GM13976 (cell line): ENCODE data around the gene PDCD2L.
"Not testable (repeated sequence)": the region's sequence is repeated elsewhere in the genome, so short reads cannot be mapped to it uniquely, and the experiment has no call there.

Experiments
- DNase-seq: peaks from one replicate; pipeline ENCODE4 v3.0.0; 2012; ENCODE audit warnings: low spot score
- in situ Hi-C: fragments of 300-500 bp; cut with MboI; formaldehyde crosslinking; loops from one replicate; pipeline ENCODE4 v1.12.0; 2022; ENCODE audit warnings: low sequenced_read_pairs, mixed read lengths, inconsistent platforms; ENCODE audit not compliant: unreplicated experiment
- TF ChIP-seq, protein P1 (sequence below): IDR thresholded peaks from 2 replicates; pipeline ENCODE4 v1.5.1; 2012; ENCODE audit warnings: borderline replicate concordance, mild to moderate bottlenecking; ENCODE audit not compliant: insufficient read depth; ENCODE audit errors: extremely low read depth, missing control alignments, control extremely low read depth

PDCD2L gene

DNA sequence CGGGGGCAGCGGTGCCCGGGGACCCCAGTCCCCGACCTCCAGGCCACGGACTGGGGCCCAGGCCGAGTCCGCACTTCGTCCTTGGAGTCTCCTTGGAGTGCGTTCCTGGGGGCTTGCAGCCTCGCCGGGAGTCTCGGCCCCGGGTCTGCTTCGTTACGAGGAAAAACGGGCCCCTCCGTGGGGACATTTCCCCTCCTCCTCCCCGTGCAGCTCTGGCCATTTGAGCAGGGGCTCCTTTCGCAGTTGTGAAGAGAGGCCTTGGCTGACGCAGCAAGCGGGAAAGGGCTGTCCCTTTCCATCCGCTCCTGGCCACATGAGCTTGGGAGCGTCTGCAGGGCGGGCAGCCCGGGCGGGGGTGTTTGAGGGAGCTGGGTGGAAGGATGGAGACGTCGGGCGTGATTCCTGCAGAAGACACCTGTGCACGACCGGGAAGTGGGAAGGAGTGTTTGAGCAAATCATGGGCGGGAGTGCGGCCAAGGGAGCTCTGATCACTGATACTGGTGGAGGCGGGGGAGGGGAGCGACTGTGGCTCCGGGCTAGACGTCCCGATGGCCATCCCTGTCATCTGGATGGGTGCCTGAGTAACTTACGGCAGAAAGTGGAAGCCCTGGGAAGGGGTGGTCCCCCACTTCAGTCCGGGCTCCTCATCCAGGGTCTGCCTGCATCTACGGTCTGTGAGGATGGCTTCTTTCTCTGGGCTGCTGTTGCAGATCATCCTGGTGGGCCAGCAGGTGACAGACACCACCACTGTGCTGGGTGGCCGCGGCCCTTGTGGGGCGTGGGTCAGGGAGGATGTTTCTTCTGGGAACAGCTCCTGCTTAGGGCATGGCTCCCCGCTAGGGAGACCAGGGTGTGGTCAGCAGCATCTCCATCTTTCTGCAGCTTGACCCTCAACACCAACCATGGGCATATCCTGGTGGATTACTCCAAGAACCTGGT is 38.5 kb upstream of the PDCD2L start:
- no peak for DNase-seq
- TF ChIP-seq, protein P1, sequence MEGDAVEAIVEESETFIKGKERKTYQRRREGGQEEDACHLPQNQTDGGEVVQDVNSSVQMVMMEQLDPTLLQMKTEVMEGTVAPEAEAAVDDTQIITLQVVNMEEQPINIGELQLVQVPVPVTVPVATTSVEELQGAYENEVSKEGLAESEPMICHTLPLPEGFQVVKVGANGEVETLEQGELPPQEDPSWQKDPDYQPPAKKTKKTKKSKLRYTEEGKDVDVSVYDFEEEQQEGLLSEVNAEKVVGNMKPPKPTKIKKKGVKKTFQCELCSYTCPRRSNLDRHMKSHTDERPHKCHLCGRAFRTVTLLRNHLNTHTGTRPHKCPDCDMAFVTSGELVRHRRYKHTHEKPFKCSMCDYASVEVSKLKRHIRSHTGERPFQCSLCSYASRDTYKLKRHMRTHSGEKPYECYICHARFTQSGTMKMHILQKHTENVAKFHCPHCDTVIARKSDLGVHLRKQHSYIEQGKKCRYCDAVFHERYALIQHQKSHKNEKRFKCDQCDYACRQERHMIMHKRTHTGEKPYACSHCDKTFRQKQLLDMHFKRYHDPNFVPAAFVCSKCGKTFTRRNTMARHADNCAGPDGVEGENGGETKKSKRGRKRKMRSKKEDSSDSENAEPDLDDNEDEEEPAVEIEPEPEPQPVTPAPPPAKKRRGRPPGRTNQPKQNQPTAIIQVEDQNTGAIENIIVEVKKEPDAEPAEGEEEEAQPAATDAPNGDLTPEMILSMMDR, result no peak
- in situ Hi-C loops, result no loop called here

GRCh38 chr19:34366738-34367623 is 37.2 kb upstream of the PDCD2L start:
- in situ Hi-C loops, result no loop called here
- TF ChIP-seq, protein P1, result no peak
- DNase-seq, result no peak

DNA sequence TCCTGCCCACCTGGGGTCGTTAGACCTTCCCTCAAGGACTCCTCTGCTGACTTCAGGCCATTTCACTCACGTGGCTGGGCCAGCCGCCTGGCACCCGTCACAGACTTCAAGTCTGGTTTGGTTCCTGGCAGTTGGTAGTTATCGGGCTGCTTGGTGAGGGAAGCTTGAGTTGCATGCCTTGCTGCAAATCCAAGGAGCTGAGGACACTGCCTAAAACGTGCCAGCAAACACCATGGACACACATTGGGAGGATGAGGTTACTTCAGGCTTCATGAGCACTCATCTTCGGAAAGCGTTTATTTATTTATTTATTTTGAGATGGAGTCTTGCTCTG is 36.6 kb upstream of the PDCD2L start:
- in situ Hi-C loops, result no loop called here

GRCh38 chr19:34368338-34368737 is 35.9 kb upstream of the PDCD2L start:
- TF ChIP-seq, protein P1, result no peak
- no peak for DNase-seq
- in situ Hi-C loops, result no loop called here

More for the DNA sequence above, 36.6 kb upstream of the PDCD2L start:
- no peak for DNase-seq
- TF ChIP-seq, protein P1, result no peak

- DNase-seq, in situ Hi-C loops: not testable (repeated sequence)
Measured at GRCh38 chr19:34369166-34369565, 35.0 kb upstream of the PDCD2L start.

DNA sequence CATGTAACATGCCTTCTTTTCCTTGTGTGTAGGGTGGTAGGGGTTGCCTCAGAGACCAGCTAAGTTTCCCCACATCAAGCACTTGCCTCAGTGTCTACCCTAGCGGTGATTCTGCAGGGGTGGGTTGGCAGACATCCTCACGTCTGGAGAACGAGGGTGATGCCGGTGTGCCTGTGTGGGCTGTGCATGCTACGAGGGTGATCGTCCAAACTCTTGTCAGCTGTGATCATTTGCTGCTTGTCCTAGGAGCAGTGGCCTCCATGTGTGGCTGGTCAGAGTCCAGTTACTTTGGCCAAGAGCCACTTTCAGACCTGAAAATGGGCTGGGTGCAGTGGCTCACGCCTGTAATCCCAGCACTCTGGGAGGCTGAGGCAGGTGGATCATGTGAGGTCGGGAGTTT is 34.1 kb upstream of the PDCD2L start:
- in situ Hi-C loops, result no loop called here
- DNase-seq, result no peak
- TF ChIP-seq, protein P1, result no peak
